ENCODE data around the gene TNS3. TPM values are rescaled to one million over a fixed set of nuclear protein-coding genes. Genes with fewer than 3 reads are reported as not detected.

TNS3 gene
- total and polyA plus RNA-seq, 9 of the 15 experiments (the other 6 are each of a cell fraction or from before 2014, with no cell fraction given) = 0.20 TPM; not detected in 8

DNA sequence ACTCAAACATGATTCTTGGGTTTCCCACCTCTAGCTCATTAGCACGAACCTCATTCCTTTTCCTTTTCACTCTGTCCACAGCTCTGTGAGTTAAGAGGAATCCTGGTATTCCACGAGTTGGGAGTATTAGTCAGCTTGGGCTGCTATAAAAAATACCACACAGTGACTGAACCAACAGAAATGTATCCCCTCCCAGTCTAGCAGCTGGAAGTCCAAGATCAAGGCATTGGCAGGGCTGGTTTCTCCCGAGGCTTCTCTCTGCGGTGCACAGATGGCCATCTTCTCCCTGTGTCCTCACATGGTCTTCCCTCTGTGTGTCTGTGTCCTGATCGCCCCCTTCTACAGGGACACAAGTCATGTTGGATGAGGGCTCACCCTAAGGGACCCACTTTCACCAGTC is 261.6 kb downstream of the TNS3 start:
- Histone ChIP-seq H3K79me2 (ENCODE audit: control insufficient read depth, insufficient read depth, low read length) (no peaks in the 10 kb centered on the region), H4K20me1 (replicated peaks; ENCODE audit: control insufficient read depth, insufficient read depth, low read length) (no peaks in the 10 kb centered on the region; the same call in 1 of the 2 replicates), H3K27me3 (ENCODE audit: control insufficient read depth in 2 of 2, insufficient read depth in 2 of 2, low read length in 2 of 2) (peaks cover 6 to 38% of the 10 kb centered on the region in 2 experiments; a peak in 4 of 5 replicates), H3K4me1 (replicated peaks in 1 of 2; ENCODE audit: control insufficient read depth in 2 of 2, insufficient read depth in 2 of 2, low read length in 2 of 2) (no peaks in the 10 kb centered on the region), H3K4me2 (ENCODE audit: insufficient read depth, low read length) (no peak overlapping the region), H2AFZ (ENCODE audit: low read depth, low read length) (no peak overlapping the region), H3K27ac (ENCODE audit: extremely low read depth, low read depth, low read length) (no peak overlapping the region), H3K9me1 (ENCODE audit: control insufficient read depth, insufficient read depth, low read length) (no peaks in the 10 kb centered on the region), H3K9ac (ENCODE audit: insufficient read depth in 1 of 2, low read depth in 2 of 2, low read length in 2 of 2) (no peak overlapping the region), H3K36me3 (ENCODE audit: control insufficient read depth, insufficient read depth, low read length) (no peaks in the 10 kb centered on the region), H3K9me3 (replicated peaks; ENCODE audit: control insufficient read depth, insufficient read depth, low read depth, low read length) (no peaks in the 10 kb centered on the region), H3K4me3 (no peak overlapping the region)
- DNase-seq (ENCODE audit: extremely low read depth in 1 of 4, low spot score in 3 of 4) (no peak), FAIRE-seq (no peak), ATAC-seq (no peak)
- POLR2A ChIA-PET = no interaction called here
- WGBS (ENCODE audit: insufficient coverage, low coverage, missing lambda C conversion rate) = 0% methylated on average over 5 of the region's 5 CpGs
- in situ Hi-C loops (cut with MboI) (no loop called here), intact Hi-C loops (cut with micrococcal nuclease) (no loop called here)
- no TSS peak for BruUV-seq (replicated peaks)
- CTCF ChIA-PET (ENCODE audit: low intra/inter-chr PET ratio) = no interaction called here
- TF ChIP-seq ZC3H8 (IDR thresholded peaks at IDR 0.05) = no peak
- no peak for TF ChIP-seq ZNF165 (CRISPR knock-in tag; IDR thresholded peaks at IDR 0.05; ENCODE audit: borderline replicate concordance)
- TF ChIP-seq, protein P1, sequence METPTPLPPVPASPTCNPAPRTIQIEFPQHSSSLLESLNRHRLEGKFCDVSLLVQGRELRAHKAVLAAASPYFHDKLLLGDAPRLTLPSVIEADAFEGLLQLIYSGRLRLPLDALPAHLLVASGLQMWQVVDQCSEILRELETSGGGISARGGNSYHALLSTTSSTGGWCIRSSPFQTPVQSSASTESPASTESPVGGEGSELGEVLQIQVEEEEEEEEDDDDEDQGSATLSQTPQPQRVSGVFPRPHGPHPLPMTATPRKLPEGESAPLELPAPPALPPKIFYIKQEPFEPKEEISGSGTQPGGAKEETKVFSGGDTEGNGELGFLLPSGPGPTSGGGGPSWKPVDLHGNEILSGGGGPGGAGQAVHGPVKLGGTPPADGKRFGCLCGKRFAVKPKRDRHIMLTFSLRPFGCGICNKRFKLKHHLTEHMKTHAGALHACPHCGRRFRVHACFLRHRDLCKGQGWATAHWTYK (CRISPR knock-in tag; IDR thresholded peaks at IDR 0.05) = no peak
- TF ChIP-seq MECOM (CRISPR knock-in tag; IDR thresholded peaks at IDR 0.05) = no peak
- no peak for TF ChIP-seq KLF16 (IDR thresholded peaks at IDR 0.05)
- TF ChIP-seq ZNF431 (CRISPR knock-in tag; IDR thresholded peaks at IDR 0.05) = no peak
- TF ChIP-seq, protein P2, sequence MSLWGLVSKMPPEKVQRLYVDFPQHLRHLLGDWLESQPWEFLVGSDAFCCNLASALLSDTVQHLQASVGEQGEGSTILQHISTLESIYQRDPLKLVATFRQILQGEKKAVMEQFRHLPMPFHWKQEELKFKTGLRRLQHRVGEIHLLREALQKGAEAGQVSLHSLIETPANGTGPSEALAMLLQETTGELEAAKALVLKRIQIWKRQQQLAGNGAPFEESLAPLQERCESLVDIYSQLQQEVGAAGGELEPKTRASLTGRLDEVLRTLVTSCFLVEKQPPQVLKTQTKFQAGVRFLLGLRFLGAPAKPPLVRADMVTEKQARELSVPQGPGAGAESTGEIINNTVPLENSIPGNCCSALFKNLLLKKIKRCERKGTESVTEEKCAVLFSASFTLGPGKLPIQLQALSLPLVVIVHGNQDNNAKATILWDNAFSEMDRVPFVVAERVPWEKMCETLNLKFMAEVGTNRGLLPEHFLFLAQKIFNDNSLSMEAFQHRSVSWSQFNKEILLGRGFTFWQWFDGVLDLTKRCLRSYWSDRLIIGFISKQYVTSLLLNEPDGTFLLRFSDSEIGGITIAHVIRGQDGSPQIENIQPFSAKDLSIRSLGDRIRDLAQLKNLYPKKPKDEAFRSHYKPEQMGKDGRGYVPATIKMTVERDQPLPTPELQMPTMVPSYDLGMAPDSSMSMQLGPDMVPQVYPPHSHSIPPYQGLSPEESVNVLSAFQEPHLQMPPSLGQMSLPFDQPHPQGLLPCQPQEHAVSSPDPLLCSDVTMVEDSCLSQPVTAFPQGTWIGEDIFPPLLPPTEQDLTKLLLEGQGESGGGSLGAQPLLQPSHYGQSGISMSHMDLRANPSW (CRISPR knock-in tag; IDR thresholded peaks at IDR 0.05) = no peak
- no peak for TF ChIP-seq RBM15 (IDR thresholded peaks at IDR 0.05; ENCODE audit: insufficient read depth, low read length)
- no peak for TF ChIP-seq DMBX1 (CRISPR knock-in tag; IDR thresholded peaks at IDR 0.05; ENCODE audit: borderline replicate concordance)
- TF ChIP-seq, protein P3, sequence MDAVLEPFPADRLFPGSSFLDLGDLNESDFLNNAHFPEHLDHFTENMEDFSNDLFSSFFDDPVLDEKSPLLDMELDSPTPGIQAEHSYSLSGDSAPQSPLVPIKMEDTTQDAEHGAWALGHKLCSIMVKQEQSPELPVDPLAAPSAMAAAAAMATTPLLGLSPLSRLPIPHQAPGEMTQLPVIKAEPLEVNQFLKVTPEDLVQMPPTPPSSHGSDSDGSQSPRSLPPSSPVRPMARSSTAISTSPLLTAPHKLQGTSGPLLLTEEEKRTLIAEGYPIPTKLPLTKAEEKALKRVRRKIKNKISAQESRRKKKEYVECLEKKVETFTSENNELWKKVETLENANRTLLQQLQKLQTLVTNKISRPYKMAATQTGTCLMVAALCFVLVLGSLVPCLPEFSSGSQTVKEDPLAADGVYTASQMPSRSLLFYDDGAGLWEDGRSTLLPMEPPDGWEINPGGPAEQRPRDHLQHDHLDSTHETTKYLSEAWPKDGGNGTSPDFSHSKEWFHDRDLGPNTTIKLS (IDR thresholded peaks at IDR 0.05; ENCODE audit: borderline replicate concordance, low read depth) = no peak
- TF ChIP-seq BRD9 (IDR thresholded peaks at IDR 0.05; ENCODE audit: low read depth, partially characterized antibody) = no peak
- TF ChIP-seq, protein P4, sequence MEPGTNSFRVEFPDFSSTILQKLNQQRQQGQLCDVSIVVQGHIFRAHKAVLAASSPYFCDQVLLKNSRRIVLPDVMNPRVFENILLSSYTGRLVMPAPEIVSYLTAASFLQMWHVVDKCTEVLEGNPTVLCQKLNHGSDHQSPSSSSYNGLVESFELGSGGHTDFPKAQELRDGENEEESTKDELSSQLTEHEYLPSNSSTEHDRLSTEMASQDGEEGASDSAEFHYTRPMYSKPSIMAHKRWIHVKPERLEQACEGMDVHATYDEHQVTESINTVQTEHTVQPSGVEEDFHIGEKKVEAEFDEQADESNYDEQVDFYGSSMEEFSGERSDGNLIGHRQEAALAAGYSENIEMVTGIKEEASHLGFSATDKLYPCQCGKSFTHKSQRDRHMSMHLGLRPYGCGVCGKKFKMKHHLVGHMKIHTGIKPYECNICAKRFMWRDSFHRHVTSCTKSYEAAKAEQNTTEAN (CRISPR knock-in tag; IDR thresholded peaks at IDR 0.05) = no peak
- TF ChIP-seq NFIX (CRISPR knock-in tag; IDR thresholded peaks at IDR 0.05; ENCODE audit: low read depth) = no peak
- TF ChIP-seq ZNF644 (tag; IDR thresholded peaks at IDR 0.05; ENCODE audit: low read depth) = no peak
